CD4-positive, alpha-beta T cell treated with Interleukin-1 beta for 1 hour (primary cell): ENCODE data around the gene SCNM1.
"Not testable (repeated sequence)": the region's sequence is repeated elsewhere in the genome, so short reads cannot be mapped to it uniquely, and the experiment has no call there.

ENCODE experiments used
- DNase-seq, 2 donors: peaks; one replicate each; pipeline ENCODE4 v3.0.0-alpha.2; 2020 to 2022

SCNM1 gene

DNA sequence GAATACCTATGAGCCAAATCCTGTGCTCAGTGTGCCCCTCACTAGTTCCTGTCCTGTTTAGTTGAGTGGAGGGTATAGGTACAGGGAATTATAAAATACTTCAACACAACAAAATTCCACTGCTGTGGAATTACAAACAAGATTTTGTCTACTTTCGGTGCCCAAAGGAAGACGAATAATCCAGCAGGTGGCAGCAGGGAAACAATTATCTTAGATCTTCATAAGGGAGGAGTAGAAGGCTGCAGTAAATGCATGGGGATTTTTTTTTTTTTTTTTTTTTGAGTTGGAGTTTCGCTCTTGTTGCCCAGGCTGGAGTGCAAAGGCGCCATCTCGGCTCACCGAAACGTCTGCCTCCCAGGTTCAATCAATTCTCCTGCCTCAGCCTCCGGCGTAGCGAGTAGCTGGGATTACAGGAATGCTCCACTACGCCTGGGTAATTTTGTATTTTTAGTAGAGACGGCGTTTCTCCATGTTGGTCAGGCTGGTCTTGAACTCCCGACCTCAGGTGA is 30.4 kb downstream of the SCNM1 start:
- peak; percentile 51 to 71 for DNase-seq

DNA sequence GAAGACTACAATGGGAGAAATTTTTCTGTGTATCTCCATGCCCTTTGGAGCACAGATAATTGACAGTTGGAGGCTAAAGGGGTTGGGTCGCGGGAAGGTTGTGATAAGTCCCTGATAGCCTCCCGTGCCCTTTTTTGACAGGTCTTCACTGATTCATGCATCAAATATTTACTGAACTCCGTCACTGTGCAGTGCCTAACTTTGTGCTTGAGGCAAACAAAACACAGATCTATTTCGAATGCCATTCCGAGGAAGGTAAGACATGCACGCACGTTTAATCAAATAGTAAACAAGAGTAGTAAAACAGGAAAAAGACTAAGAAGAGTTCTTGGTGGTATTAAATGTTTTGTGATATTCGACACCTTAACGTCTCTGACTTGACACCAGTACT is 31.9 kb downstream of the SCNM1 start:
- no peak for DNase-seq

DNA sequence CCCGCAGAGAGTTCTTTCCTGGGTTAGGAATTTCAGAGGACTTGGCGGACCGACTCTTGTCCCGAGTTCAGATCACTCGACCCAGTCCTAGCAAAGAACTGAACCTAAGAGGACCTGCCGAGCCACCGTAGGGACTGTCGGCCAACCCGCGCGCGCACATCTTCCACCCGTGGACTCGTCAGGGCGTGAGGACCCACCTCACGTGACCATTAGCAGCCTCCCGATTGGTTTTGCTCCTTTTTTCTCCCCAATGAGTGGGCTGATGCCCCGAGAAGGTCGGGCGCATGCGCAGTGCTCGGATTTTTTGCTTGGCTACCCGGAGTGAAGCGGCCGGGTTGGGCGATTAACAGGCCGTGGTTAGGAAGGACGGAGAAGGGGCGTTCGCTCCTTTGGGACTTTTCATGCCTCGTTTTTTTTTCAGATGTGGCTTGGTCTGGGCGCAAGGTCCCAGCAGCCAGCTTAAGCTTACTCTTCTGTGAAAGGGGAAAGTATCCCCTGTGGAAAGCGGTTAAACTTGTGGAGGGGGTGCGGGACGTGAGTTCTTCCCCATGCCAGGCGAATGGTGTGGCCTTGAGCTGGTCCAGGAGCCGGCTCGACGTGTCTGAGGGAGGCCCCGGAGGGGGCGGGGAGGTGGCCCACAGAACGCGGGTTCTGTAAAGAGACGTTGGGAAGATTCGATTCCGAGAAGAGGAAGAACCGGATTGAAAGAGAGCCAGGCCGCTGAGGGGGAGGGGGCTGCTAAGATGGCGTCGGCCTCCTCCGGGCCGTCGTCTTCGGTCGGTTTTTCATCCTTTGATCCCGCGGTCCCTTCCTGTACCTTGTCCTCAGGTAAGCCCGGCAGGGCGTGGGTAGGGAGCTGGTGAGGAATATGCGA is 32.5 kb downstream of the SCNM1 start, which contains the start of gene PIP5K1A:
PIP5K1A (plus strand) TSS at position 299 of the 874 bp plus-strand sequence; CDS start at position 744, 445 bp downstream.
- peak; percentile 99 for DNase-seq

DNA sequence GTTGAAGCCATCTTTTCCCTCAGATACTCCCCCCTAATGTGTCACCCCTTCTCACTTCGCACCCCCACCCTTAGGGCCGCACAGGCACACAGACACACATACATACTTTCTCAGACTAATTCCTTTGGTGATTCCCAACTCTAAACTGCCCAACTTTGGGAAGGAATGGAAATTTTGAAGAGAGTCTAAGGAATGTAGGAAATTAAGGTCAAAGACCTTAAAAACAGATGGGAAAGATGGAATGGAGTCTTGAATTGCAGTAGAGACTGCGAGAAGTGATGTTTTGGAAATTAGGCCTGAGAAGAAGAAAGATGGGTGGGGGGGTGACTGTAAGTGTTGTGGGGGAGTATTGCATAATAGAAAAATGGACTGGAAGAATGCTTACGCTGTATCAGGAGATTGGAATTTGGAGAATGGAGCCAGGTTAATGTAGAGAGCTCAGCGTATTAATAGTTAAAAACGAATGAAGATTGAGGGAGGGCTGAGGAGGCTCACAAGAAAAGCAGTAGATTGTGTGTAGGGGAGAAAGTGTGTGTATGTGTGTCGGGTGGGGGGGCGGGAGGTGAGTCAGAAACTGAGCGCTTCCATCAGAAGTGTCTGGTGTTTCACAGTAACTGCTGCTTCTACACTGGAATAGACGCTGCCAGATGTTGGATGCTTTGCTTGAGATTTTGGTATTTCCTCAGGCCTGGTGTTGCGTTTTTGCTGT is 34.1 kb downstream of the SCNM1 start:
- DNase-seq, result peak in 1 of 2 donors; percentile 10

DNA sequence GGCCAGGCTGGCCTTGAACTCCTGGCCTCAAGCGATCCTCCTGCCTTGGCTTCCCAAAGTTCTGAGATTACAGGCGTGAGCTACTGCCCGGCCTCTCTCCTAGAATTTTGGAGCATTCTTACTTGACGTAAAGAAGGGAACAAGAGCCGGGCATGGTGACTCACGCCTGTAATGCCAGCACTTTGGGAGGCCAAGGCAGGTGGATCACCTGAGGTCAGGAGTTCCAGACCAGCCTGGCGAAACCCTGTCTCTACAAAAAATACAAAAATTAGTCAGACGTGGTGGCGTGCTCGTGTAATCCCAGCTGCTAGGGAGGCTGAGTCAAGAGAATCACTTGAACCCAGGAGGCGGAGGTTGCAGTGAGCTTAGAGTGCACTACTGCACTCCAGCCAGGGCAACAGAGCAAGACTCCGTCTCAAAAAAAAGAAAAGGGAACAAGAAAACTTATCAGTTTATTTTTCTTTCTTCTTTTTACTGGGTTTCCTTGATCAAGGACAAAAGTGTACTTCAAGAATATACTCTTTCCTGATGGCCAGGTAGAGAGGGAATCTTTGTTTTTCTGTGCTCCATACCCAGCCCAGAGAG is 39.5 kb downstream of the SCNM1 start:
- DNase-seq, result not testable (repeated sequence)

DNA sequence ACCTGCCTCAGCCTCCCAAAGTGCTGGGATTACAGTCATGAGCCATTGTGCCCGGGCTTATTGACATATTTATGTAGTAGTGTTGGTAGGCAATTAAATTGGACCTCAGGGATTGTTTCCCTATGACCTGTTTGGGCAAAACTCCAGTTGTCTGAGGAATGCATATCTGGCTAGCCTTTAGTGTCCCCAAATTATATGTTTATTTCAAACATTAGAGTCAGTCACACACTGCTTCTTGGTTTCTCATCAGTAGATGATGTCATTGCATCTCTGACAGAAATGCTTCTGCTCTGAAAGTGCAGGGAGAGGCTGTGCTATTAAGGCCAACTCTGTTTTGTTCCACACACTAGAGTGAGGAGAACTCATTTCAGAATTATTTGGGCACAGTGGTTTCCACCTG is 44.9 kb downstream of the SCNM1 start:
- no peak for DNase-seq

DNA sequence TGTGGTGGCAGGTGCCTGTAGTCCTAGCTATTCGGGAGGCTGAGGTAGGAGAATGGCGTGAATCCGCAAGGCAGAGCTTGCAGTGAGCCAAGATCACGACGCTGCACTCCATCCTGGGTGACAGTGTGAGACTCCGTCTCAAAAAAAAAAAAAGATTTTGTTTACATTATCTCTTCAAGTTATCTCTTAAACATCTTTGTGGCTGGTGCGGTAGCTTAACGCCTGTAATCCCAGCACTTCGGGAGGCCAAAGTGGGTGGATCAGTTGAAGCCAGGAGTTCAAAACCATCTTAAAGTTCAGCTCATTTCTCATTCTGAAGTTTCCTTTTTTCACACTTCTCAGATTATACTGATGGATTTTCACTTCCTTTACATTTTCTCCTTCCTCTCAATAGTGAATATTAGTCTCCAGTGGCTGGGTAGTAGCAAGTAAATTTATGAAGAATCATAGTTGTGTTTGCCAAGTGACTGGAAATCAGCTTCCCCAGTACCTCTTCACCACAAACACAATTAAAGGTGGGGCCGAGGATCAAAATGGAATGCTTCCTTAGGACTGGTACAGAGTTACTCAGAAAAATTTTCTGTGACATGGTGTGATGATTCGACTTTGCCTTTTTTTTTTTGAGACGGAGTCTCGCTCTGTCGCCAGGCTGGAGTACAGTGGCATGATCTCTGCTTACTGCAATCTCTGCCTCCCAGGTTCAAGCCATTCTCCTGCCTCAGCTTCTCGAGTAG is 46.2 kb downstream of the SCNM1 start:
- DNase-seq, result no peak

DNA sequence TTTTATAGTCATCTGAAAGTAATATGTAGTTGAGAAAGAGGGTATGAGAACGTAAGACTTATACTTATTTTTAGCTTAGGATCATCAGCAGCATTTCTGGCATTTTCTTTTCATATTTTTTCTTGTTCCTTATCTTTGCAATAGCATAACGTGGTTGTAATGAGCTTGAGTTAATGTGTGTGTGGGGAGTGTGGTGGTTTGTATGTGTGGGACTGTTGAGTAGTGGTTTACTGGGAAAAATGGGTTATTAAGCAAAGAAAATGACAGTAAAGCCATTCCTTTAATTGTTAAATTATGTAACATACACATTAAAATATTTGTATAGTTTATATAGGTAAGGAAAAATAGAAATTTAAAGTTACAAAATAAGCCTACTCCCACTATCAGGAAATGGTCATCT is 47.6 kb downstream of the SCNM1 start:
- DNase-seq, result no peak
